T-helper 1 cell treated with Interleukin-12 subunit alpha and Interleukin-12 subunit beta and Interleukin-4 antibody, amounts not matched to agents 30 μg/mL and 1 μg/mL, for 36 hours (primary cell): ENCODE measurements around the gene CEP250.

ENCODE experiments used
- H3K27ac Mint-ChIP-seq: one replicate; pipeline ENCODE4 v1.8.0; 2021; ENCODE audit warnings: mild to moderate bottlenecking, mixed read lengths
- H3K27me3 Mint-ChIP-seq: one replicate; pipeline ENCODE4 v1.8.0; 2021; ENCODE audit warnings: low read depth, mixed read lengths
- H3K36me3 Mint-ChIP-seq: one replicate; pipeline ENCODE4 v1.8.0; 2021; ENCODE audit warnings: low read depth, mixed read lengths
- H3K4me1 Mint-ChIP-seq: one replicate; pipeline ENCODE4 v1.8.0; 2021; ENCODE audit warnings: low read depth, mixed read lengths
- H3K4me3 Mint-ChIP-seq: one replicate; pipeline ENCODE4 v1.8.0; 2021; ENCODE audit warnings: mild to moderate bottlenecking, moderate library complexity, mixed read lengths
- H3K9me3 Mint-ChIP-seq: one replicate; pipeline ENCODE4 v1.8.0; 2021; ENCODE audit warnings: mixed read lengths

The CEP250 gene

DNA sequence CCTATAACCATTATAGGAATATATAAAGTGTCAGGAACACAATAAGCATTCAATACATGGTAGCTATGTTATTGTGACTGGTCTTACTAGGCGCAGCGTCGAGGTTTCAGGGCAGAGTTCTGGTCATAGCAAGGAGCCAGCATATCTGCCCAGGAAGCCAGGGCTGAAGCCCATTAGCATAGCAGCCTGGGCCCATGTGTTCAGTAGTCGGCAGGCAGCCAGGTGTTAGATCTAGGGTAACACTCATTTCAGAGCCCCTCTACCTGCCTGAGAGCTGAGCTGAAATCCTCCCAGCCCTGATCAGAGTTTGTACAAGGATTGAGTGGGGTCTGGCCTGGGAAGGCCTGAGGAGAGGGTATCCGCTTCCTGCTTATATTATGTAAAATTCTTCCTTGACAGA is 41.9 kb downstream of the CEP250 start:
- no peaks in the 10 kb centered on the region for H3K27me3 Mint-ChIP-seq
- H3K36me3 Mint-ChIP-seq = peaks cover 64% of the 10 kb centered on the region
- peaks cover 15% of the 10 kb centered on the region for H3K4me1 Mint-ChIP-seq
- H3K4me3 Mint-ChIP-seq = no peak overlapping the region
- no peaks in the 10 kb centered on the region for H3K9me3 Mint-ChIP-seq
- H3K27ac Mint-ChIP-seq = no peak overlapping the region

DNA sequence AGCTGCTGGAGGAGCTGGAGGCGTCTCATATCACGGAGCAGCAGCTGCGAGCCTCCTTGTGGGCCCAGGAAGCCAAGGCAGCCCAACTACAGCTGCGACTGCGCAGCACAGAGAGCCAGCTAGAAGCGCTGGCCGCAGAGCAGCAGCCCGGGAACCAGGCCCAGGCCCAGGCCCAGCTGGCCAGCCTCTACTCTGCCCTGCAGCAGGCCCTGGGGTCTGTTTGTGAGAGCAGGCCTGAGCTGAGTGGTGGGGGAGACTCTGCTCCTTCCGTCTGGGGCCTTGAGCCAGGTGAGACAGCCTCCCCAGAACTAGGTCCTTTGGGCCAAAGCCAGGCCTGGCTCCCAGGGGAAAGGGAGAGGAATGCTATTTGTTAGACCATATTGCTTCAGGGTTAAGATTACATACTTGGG is 42.4 kb downstream of the CEP250 start:
- Mint-ChIP-seq H3K4me1 (peaks cover 11% of the 10 kb centered on the region), H3K9me3 (no peaks in the 10 kb centered on the region), H3K4me3 (no peak overlapping the region), H3K27me3 (no peaks in the 10 kb centered on the region), H3K36me3 (peaks cover 68% of the 10 kb centered on the region), H3K27ac (no peak overlapping the region)

DNA sequence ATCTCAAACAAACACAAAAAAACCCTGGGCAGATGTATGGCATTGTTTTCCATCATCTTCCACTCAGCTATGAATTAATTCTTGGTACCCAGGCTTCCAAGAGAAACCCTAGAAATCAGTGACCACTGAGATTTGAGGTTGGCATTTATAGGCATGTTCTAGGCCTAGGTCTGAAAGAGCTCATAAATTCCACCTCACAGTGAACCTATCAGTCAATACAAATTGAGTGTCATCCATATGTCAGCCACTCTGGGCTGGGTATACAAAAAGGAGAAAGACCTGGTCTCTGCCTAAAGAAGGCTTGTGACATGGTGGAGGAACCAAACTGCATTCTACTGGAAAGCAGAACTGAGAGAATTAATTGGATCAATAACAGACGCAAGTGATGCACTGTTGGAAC is 43.9 kb downstream of the CEP250 start:
- Mint-ChIP-seq H3K4me1 (peaks cover 16% of the 10 kb centered on the region), H3K36me3 (peaks cover 70% of the 10 kb centered on the region), H3K27me3 (no peaks in the 10 kb centered on the region), H3K4me3 (no peak overlapping the region), H3K27ac (no peak overlapping the region), H3K9me3 (no peaks in the 10 kb centered on the region)

DNA sequence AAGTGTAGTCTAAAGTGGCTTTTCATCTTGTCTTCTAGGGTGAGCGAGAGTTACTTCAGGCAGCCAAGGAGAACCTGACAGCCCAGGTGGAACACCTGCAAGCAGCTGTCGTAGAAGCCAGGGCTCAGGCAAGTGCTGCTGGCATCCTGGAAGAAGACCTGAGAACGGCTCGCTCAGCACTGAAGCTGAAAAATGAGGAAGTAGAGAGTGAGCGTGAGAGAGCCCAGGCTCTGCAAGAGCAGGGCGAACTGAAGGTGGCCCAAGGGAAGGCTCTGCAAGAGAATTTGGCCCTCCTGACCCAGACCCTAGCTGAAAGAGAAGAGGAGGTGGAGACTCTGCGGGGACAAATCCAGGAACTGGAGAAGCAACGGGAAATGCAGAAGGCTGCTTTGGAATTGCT is 47.0 kb downstream of the CEP250 start:
- Mint-ChIP-seq H3K4me3 (no peak overlapping the region), H3K36me3 (peaks cover 73% of the 10 kb centered on the region), H3K27me3 (no peaks in the 10 kb centered on the region), H3K27ac (no peak overlapping the region), H3K9me3 (no peaks in the 10 kb centered on the region), H3K4me1 (peaks cover 30% of the 10 kb centered on the region)

DNA sequence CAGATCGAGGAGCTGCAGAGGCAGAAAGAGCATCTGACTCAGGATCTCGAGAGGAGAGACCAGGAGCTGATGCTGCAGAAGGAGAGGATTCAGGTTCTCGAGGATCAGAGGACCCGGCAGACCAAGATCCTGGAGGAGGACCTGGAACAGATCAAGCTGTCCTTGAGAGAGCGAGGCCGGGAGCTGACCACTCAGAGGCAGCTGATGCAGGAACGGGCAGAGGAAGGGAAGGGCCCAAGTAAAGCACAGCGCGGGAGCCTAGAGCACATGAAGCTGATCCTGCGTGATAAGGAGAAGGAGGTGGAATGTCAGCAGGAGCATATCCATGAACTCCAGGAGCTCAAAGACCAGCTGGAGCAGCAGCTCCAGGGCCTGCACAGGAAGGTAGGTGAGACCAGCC is 47.9 kb downstream of the CEP250 start:
- Mint-ChIP-seq H3K36me3 (peaks cover 70% of the 10 kb centered on the region), H3K4me1 (peaks cover 30% of the 10 kb centered on the region), H3K4me3 (no peak overlapping the region), H3K27me3 (no peaks in the 10 kb centered on the region), H3K9me3 (no peaks in the 10 kb centered on the region), H3K27ac (no peak overlapping the region)

DNA sequence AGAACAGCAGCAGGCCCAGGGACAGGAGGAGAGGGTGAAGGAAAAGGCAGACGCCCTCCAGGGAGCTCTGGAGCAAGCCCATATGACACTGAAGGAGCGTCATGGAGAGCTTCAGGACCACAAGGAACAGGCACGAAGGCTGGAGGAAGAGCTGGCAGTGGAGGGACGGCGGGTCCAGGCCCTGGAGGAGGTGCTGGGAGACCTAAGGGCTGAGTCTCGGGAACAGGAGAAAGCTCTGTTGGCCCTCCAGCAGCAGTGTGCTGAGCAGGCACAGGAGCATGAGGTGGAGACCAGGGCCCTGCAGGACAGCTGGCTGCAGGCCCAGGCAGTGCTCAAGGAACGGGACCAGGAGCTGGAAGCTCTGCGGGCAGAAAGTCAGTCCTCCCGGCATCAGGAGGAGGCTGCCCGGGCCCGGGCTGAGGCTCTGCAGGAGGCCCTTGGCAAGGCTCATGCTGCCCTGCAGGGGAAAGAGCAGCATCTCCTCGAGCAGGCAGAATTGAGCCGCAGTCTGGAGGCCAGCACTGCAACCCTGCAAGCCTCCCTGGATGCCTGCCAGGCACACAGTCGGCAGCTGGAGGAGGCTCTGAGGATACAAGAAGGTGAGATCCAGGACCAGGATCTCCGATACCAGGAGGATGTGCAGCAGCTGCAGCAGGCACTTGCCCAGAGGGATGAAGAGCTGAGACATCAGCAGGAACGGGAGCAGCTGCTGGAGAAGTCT is 48.6 kb downstream of the CEP250 start:
- no peaks in the 10 kb centered on the region for H3K27me3 Mint-ChIP-seq
- H3K9me3 Mint-ChIP-seq = no peaks in the 10 kb centered on the region
- H3K4me1 Mint-ChIP-seq = peaks cover 30% of the 10 kb centered on the region
- no peak overlapping the region for H3K27ac Mint-ChIP-seq
- H3K4me3 Mint-ChIP-seq = no peak overlapping the region
- peaks cover 72% of the 10 kb centered on the region for H3K36me3 Mint-ChIP-seq

DNA sequence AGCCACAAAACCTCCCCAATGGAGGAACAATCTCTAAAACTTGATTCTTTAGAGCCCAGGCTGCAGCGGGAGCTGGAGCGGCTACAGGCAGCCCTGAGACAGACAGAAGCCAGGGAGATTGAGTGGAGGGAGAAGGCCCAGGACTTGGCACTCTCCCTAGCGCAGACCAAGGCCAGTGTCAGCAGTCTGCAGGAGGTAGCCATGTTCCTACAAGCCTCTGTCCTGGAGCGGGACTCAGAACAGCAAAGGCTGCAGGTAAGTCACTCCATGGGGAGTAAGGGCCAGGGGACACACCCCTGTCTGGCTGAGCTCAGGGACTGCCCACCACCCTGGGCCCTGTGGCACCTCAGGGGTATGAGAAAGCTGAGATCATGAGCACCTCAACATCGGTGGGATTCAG is 49.4 kb downstream of the CEP250 start:
- Mint-ChIP-seq H3K36me3 (peaks cover 66% of the 10 kb centered on the region), H3K9me3 (no peaks in the 10 kb centered on the region)

DNA sequence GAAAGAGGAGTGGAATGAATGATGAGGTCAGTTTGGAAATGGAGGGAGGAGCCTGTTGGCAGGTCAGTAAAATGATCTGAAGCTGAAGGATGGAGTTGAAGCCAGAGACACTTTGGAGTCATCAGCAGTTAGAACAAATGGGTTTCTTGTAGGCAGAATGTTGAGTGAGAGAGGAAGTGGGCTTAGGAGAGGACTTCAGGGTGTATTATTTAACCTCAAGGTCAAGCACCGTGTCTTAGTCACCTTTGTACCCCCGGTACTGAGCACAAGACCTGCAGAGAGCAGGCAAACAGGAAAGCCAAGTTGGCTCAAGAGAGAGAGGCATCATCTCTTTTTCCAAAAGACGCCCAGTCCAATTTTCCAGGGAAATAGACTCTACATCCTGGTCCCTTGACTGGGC is 50.8 kb downstream of the CEP250 start:
- peak overlapping the region; percentile 55 for H3K27ac Mint-ChIP-seq
- H3K36me3 Mint-ChIP-seq = peaks cover 53% of the 10 kb centered on the region

More for the DNA sequence above, 49.4 kb downstream of the CEP250 start:
- H3K4me1 Mint-ChIP-seq = peaks cover 30% of the 10 kb centered on the region
- no peak overlapping the region for H3K4me3 Mint-ChIP-seq
- H3K27me3 Mint-ChIP-seq = no peaks in the 10 kb centered on the region
- H3K27ac Mint-ChIP-seq = no peak overlapping the region

DNA sequence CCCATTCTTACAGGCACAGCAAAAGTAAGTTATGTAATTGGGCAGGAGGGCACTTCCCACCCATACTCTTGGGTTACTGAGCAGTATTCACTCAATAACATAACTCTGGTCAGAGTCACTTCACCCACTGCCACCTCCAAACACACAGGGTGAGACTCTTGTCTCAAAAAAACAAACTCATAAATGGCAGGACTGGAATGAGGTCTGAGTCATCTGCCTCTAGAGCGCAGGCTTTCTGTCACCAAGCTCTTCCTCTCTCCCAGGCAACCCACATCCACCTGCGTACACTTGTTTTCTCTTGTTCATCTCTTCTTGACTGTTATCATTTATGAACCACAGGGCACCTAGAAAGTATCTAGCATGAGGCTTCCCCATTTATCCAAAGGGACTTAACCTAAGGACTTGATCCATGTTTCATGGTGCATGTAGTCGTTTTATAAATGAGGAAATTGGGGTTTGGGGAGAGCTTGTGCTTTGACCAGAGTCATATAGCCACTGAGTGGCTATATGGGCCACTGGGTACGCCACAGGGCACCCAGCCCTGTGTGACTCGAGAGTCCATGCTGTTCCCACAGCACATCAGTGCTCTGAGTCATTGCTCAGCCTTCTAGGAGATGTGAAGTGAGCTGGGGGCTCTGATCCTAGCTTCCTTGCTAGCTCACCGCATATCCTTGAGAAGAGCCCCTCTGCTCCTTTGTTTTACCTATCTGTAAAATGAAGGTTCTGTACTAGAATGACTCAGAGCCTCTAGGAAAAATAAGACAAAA is 51.7 kb downstream of the CEP250 start:
- peaks cover 29% of the 10 kb centered on the region for H3K4me1 Mint-ChIP-seq
- H3K27ac Mint-ChIP-seq = peak overlapping the region; percentile 32
- H3K36me3 Mint-ChIP-seq = peaks cover 56% of the 10 kb centered on the region

More for the DNA sequence above, 50.8 kb downstream of the CEP250 start:
- H3K4me3 Mint-ChIP-seq = no peak overlapping the region
- no peaks in the 10 kb centered on the region for H3K27me3 Mint-ChIP-seq
- H3K4me1 Mint-ChIP-seq = peaks cover 30% of the 10 kb centered on the region
- no peaks in the 10 kb centered on the region for H3K9me3 Mint-ChIP-seq

DNA sequence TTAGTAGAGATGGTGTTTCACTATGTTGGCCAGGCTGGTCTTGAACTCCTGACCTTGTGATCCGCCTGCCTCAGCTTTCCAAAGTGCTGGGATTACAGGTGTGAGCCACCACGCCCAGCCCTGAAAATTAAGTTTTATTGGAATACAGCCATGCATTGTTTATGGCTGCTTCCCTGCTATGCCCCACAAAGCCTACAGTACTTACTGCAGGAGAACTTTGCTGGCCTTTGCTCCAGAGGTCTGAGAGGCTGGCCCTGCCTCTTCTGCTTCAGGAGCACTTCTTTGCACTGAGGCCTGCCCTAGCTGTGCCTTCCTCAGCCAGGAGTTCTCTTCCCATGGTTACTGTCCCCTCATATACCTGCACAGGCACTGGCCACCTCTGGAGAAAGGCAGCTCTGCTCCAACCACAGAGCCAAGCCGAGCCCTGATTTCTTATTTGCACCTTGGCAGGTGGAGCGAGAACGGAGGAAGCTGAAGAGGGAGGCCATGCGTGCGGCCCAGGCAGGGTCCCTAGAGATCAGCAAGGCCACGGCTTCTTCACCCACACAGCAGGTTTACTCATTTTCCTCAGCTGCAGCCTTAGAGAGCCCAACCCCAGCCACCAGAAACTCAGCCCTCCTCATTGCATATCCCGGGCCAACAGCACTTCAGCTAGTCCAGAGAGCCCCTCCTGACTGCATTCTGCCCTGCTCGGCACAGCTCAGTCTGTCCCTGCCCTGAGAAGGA is 53.3 kb downstream of the CEP250 start:
- Mint-ChIP-seq H3K36me3 (peaks cover 44% of the 10 kb centered on the region), H3K9me3 (no peaks in the 10 kb centered on the region), H3K27ac (no peak overlapping the region), H3K4me3 (no peak overlapping the region), H3K27me3 (no peaks in the 10 kb centered on the region), H3K4me1 (peaks cover 23% of the 10 kb centered on the region)

More for the DNA sequence above, 51.7 kb downstream of the CEP250 start:
- Mint-ChIP-seq H3K9me3 (no peaks in the 10 kb centered on the region), H3K27me3 (no peaks in the 10 kb centered on the region), H3K4me3 (no peak overlapping the region)

DNA sequence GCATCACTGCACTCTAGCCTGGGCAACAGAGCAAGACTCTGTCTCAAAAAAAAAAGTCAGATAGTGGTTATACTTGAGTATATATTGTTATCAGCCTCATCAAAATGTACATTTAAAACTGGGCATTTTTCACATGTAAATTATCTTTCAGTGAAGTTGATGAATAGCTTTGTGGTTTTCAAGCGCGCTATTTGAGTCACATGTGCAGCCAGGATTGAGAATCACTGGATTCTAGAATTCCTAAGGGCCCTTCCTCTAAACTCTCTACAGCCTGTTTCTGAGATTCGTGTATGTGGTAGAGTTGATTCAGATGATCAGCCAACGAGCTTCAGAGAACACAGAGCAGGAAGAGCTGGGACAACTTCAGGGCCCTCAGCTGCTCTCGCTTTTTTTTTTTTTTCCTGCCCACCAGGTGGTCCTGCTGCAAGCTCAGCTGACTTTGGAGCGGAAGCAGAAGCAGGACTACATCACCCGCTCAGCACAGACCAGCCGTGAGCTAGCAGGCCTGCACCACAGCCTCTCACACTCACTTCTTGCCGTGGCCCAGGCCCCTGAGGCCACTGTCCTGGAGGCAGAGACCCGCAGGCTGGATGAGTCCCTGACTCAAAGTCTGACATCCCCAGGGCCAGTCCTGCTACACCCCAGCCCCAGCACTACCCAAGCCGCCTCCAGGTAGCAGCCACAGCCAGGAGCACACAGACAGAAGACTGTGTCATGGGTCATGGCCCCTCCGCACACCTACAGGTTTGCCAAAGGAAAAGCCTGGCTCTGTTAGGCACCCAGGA is 55.7 kb downstream of the CEP250 start:
- Mint-ChIP-seq H3K4me3 (no peak overlapping the region), H3K36me3 (peaks cover 29% of the 10 kb centered on the region), H3K27me3 (no peaks in the 10 kb centered on the region), H3K4me1 (peaks cover 8% of the 10 kb centered on the region), H3K9me3 (no peaks in the 10 kb centered on the region), H3K27ac (no peak overlapping the region)

DNA sequence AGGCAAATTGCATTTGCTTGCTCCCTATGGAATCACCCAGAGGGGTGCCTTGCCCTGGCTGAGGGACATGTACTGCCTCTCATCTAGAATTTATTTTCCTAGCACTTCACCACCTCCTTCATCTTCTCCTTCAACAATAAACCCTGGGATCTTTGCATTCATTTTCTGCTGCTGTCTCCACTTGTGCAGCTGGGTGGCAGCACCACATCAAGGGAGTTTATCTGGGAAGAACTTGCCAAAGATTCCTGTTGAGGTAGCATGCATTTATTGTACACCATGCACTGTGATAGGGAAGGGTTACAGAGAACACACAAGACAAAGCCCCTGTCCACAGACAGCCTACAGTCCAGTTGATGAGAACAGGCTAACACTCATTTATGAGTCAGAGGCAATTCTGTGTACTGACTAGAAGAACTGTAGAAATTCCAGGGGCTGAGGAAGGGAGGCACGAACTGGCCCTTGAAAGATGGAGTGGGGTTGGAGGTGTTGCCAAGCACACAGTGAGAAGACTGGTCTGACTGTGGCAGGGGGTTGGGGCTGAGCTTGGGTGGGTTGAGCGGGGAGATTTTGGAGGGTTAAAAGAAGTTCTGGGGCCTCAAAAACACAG is 56.5 kb downstream of the CEP250 start:
- H3K27me3 Mint-ChIP-seq = no peaks in the 10 kb centered on the region
- peaks cover 26% of the 10 kb centered on the region for H3K36me3 Mint-ChIP-seq
- no peak overlapping the region for H3K4me3 Mint-ChIP-seq
- no peaks in the 10 kb centered on the region for H3K9me3 Mint-ChIP-seq
- H3K27ac Mint-ChIP-seq = no peak overlapping the region
- H3K4me1 Mint-ChIP-seq = peaks cover 3% of the 10 kb centered on the region

DNA sequence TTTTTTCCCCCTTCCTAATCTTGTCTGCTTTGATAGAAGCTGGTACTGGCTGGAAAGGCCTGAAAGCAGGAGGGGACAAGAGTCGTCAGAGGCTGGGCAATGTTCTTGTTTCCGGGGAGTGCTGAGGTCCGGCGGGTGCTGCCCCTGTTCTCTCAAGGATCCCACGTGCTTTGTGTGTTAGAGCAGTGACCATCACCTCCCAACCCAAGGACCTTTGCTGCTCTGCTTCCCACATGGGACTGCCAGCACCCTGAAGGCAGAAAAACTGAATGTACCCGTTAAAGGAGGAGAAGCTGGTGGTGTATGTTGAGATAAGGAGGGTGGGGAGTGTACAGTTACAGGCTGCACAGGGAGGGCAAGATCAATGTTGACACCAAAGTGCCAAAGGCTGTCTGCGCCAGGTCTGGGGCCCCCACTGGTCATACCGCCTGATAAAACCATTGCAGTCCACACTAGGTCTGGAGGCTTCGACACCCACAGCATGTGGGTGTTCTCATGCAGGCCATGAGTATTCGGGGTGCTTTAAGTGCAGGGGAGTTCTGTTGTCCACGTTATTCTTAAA is 59.1 kb downstream of the CEP250 start:
- Mint-ChIP-seq H3K9me3 (no peaks in the 10 kb centered on the region), H3K27ac (no peak overlapping the region), H3K4me1 (no peaks in the 10 kb centered on the region), H3K27me3 (no peaks in the 10 kb centered on the region), H3K4me3 (no peak overlapping the region), H3K36me3 (peaks cover 17% of the 10 kb centered on the region)
